Measurements from ENCODE around the gene ZNRF2. TPM values are rescaled to one million over a fixed set of nuclear protein-coding genes. Genes with fewer than 3 reads are reported as not detected.

The ZNRF2 gene
- polyA plus RNA-seq, 1 of the 3 experiments (the other 2 are of a cell fraction): 4.0 TPM

DNA sequence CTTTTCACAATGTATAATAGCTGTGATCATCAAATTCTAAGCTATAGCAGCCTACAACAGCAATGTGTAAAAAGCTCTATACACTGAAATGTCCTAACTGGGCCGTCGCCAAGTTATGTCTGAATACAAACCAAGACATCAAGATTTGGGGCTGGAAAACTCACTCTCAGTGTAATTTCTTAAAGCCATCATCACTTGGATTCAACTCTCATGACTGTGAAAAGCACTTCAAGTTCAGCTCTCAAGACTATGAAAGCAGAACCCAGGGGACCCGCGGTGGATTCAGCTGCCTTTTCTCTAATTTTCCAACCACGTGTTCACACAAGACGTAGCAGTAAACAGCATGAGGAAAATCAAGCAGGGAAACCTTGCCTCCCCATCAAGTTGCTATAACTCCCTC lies 15.8 kb upstream of the ZNRF2 start:
- no peaks in the 10 kb centered on the region for H4K20me1 ChIP-seq (ENCODE audit: insufficient read depth)
- no peaks in the 10 kb centered on the region for H3K79me2 ChIP-seq (ENCODE audit: insufficient read depth)
- no peak overlapping the region for H3K9ac ChIP-seq
- H3K4me3 ChIP-seq (ENCODE audit: low read depth in 2 of 2, low read length in 1 of 2): no peak overlapping the region
- H3K4me2 ChIP-seq: no peak overlapping the region
- H3F3A ChIP-seq (replicated peaks; ENCODE audit: insufficient read depth): no peaks in the 10 kb centered on the region
- H3K9me3 ChIP-seq: no peaks in the 10 kb centered on the region
- no peaks in the 10 kb centered on the region for H3K36me3 ChIP-seq (replicated peaks in 1 of 2; ENCODE audit: control insufficient read depth in 1 of 2, insufficient read depth in 2 of 2, low read length in 1 of 2)
- no peak overlapping the region for H2AFZ ChIP-seq (ENCODE audit: low read depth)
- no peak for DNase-seq
- ChIA-PET POLR2A (no interaction called here), CTCF (interaction anchor here (0.7 to 13.0 kb wide), 3 partner anchors 102 to 294 kb away, joined by 3 to 263 read pairs (median 6); no protein-coding TSS in a partner anchor)
- no peaks in the 10 kb centered on the region for H3K4me1 ChIP-seq (ENCODE audit: control insufficient read depth in 1 of 2, insufficient read depth in 2 of 2, low read depth in 1 of 2, low read length in 1 of 2)
- H3K27ac ChIP-seq (ENCODE audit: low read depth in 2 of 2, low read length in 1 of 2): no peak overlapping the region
- WGBS (ENCODE audit: low lambda C conversion rate): 90% methylated on average over 6 of the region's 6 CpGs
- TF ChIP-seq SMC3 (IDR thresholded peaks at IDR 0.05; ENCODE audit: low read depth, low read length) (no peak), RFX5 (IDR thresholded peaks at IDR 0.05; ENCODE audit: low read length) (no peak), PBX3 (IDR thresholded peaks at IDR 0.05) (no peak), MAX (IDR thresholded peaks at IDR 0.05; ENCODE audit: low read depth) (no peak), JUND (IDR thresholded peaks at IDR 0.05) (no peak), GATA2 (CRISPR knock-in tag; IDR thresholded peaks at IDR 0.05) (no peak), FOXJ3 (CRISPR knock-in tag; IDR thresholded peaks at IDR 0.05) (no peak)
- TF ChIP-seq, protein P1, sequence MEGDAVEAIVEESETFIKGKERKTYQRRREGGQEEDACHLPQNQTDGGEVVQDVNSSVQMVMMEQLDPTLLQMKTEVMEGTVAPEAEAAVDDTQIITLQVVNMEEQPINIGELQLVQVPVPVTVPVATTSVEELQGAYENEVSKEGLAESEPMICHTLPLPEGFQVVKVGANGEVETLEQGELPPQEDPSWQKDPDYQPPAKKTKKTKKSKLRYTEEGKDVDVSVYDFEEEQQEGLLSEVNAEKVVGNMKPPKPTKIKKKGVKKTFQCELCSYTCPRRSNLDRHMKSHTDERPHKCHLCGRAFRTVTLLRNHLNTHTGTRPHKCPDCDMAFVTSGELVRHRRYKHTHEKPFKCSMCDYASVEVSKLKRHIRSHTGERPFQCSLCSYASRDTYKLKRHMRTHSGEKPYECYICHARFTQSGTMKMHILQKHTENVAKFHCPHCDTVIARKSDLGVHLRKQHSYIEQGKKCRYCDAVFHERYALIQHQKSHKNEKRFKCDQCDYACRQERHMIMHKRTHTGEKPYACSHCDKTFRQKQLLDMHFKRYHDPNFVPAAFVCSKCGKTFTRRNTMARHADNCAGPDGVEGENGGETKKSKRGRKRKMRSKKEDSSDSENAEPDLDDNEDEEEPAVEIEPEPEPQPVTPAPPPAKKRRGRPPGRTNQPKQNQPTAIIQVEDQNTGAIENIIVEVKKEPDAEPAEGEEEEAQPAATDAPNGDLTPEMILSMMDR (IDR thresholded peaks at IDR 0.05): no peak
- TF ChIP-seq, protein P2, sequence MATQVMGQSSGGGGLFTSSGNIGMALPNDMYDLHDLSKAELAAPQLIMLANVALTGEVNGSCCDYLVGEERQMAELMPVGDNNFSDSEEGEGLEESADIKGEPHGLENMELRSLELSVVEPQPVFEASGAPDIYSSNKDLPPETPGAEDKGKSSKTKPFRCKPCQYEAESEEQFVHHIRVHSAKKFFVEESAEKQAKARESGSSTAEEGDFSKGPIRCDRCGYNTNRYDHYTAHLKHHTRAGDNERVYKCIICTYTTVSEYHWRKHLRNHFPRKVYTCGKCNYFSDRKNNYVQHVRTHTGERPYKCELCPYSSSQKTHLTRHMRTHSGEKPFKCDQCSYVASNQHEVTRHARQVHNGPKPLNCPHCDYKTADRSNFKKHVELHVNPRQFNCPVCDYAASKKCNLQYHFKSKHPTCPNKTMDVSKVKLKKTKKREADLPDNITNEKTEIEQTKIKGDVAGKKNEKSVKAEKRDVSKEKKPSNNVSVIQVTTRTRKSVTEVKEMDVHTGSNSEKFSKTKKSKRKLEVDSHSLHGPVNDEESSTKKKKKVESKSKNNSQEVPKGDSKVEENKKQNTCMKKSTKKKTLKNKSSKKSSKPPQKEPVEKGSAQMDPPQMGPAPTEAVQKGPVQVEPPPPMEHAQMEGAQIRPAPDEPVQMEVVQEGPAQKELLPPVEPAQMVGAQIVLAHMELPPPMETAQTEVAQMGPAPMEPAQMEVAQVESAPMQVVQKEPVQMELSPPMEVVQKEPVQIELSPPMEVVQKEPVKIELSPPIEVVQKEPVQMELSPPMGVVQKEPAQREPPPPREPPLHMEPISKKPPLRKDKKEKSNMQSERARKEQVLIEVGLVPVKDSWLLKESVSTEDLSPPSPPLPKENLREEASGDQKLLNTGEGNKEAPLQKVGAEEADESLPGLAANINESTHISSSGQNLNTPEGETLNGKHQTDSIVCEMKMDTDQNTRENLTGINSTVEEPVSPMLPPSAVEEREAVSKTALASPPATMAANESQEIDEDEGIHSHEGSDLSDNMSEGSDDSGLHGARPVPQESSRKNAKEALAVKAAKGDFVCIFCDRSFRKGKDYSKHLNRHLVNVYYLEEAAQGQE (IDR thresholded peaks at IDR 0.05; ENCODE audit: low read depth, low read length): no peak
- no peaks in the 10 kb centered on the region for H3K27me3 ChIP-seq (ENCODE audit: insufficient read depth)
- H3K9me2 ChIP-seq: no peaks in the 10 kb centered on the region

- no peak for DNase-seq
These were observed 14.9 kb upstream of the ZNRF2 start for GRCh38 chr7:30269490-30269889.

More at GRCh38 chr7:30269490-30269889, 14.9 kb upstream of the ZNRF2 start:
- WGBS (ENCODE audit: low lambda C conversion rate): 60% methylated on average over 2 of the region's 2 CpGs
- no peak overlapping the region for H3K27ac ChIP-seq (ENCODE audit: low read depth in 2 of 2, low read length in 1 of 2)
- no peaks in the 10 kb centered on the region for H3K79me2 ChIP-seq (ENCODE audit: insufficient read depth)
- H3K9me2 ChIP-seq: no peaks in the 10 kb centered on the region
- H3K9me3 ChIP-seq: no peaks in the 10 kb centered on the region
- H3K27me3 ChIP-seq (ENCODE audit: insufficient read depth): no peaks in the 10 kb centered on the region
- TF ChIP-seq USF1 (IDR thresholded peaks at IDR 0.05; ENCODE audit: borderline replicate concordance, low read depth): no peak
- TF ChIP-seq GATA2 (CRISPR knock-in tag; IDR thresholded peaks at IDR 0.05): no peak
- no peak for TF ChIP-seq SIN3A (IDR thresholded peaks at IDR 0.05; ENCODE audit: borderline replicate concordance, low read depth, low read length)
- TF ChIP-seq FOXJ3 (CRISPR knock-in tag; IDR thresholded peaks at IDR 0.05): no peak
- TF ChIP-seq EZH2phosphoT487 (IDR thresholded peaks at IDR 0.05; ENCODE audit: borderline replicate concordance, low read depth): no peak
- H3F3A ChIP-seq (replicated peaks; ENCODE audit: insufficient read depth): no peaks in the 10 kb centered on the region
- no peak overlapping the region for H2AFZ ChIP-seq (ENCODE audit: low read depth)
- CTCF ChIA-PET: interaction anchor here (0.9 to 13.0 kb wide), 3 partner anchors 105 to 293 kb away, joined by 3 to 263 read pairs (median 6); no protein-coding TSS in a partner anchor
- no peak overlapping the region for H3K4me3 ChIP-seq (ENCODE audit: low read depth in 2 of 2, low read length in 1 of 2)
- no peaks in the 10 kb centered on the region for H3K36me3 ChIP-seq (replicated peaks in 1 of 2; ENCODE audit: control insufficient read depth in 1 of 2, insufficient read depth in 2 of 2, low read length in 1 of 2)
- H3K4me1 ChIP-seq (ENCODE audit: control insufficient read depth in 1 of 2, insufficient read depth in 2 of 2, low read depth in 1 of 2, low read length in 1 of 2): no peaks in the 10 kb centered on the region
- POLR2A ChIA-PET: no interaction called here
- no peak overlapping the region for H3K4me2 ChIP-seq
- no peak overlapping the region for H3K9ac ChIP-seq
- no peaks in the 10 kb centered on the region for H4K20me1 ChIP-seq (ENCODE audit: insufficient read depth)
